ENCODE results near the gene KCNIP1.

GRCh38 chr5:170629566-170630175 lies 125.9 kb downstream of the KCNIP1 start:
- TF ChIP-seq, protein P1, sequence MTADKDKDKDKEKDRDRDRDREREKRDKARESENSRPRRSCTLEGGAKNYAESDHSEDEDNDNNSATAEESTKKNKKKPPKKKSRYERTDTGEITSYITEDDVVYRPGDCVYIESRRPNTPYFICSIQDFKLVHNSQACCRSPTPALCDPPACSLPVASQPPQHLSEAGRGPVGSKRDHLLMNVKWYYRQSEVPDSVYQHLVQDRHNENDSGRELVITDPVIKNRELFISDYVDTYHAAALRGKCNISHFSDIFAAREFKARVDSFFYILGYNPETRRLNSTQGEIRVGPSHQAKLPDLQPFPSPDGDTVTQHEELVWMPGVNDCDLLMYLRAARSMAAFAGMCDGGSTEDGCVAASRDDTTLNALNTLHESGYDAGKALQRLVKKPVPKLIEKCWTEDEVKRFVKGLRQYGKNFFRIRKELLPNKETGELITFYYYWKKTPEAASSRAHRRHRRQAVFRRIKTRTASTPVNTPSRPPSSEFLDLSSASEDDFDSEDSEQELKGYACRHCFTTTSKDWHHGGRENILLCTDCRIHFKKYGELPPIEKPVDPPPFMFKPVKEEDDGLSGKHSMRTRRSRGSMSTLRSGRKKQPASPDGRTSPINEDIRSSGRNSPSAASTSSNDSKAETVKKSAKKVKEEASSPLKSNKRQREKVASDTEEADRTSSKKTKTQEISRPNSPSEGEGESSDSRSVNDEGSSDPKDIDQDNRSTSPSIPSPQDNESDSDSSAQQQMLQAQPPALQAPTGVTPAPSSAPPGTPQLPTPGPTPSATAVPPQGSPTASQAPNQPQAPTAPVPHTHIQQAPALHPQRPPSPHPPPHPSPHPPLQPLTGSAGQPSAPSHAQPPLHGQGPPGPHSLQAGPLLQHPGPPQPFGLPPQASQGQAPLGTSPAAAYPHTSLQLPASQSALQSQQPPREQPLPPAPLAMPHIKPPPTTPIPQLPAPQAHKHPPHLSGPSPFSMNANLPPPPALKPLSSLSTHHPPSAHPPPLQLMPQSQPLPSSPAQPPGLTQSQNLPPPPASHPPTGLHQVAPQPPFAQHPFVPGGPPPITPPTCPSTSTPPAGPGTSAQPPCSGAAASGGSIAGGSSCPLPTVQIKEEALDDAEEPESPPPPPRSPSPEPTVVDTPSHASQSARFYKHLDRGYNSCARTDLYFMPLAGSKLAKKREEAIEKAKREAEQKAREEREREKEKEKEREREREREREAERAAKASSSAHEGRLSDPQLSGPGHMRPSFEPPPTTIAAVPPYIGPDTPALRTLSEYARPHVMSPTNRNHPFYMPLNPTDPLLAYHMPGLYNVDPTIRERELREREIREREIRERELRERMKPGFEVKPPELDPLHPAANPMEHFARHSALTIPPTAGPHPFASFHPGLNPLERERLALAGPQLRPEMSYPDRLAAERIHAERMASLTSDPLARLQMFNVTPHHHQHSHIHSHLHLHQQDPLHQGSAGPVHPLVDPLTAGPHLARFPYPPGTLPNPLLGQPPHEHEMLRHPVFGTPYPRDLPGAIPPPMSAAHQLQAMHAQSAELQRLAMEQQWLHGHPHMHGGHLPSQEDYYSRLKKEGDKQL (CRISPR knock-in tag; IDR thresholded peaks at IDR 0.05; ENCODE audit: low read depth) = no peak
- no peak for TF ChIP-seq EZH2 (conservative IDR thresholded peaks at IDR 0.05; ENCODE audit: low read depth, low read length)
- no peak for TF ChIP-seq SIN3A (IDR thresholded peaks at IDR 0.05; ENCODE audit: borderline replicate concordance, low read depth, low read length)
- TF ChIP-seq CTCF (CRISPR knock-in tag; IDR thresholded peaks at IDR 0.05) = no peak
- TF ChIP-seq BRCA1 (CRISPR knock-in tag; IDR thresholded peaks at IDR 0.05) = no peak
- TF ChIP-seq, protein P2, sequence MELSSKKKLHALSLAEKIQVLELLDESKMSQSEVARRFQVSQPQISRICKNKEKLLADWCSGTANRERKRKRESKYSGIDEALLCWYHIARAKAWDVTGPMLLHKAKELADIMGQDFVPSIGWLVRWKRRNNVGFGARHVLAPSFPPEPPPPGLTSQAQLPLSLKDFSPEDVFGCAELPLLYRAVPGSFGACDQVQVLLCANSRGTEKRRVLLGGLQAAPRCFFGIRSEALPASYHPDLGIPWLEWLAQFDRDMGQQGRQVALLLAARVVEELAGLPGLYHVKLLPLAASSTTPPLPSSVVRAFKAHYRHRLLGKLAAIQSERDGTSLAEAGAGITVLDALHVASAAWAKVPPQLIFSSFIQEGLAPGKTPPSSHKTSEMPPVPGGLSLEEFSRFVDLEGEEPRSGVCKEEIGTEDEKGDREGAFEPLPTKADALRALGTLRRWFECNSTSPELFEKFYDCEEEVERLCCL (CRISPR knock-in tag; IDR thresholded peaks at IDR 0.05; ENCODE audit: borderline replicate concordance) = no peak
- TF ChIP-seq MTA3 (CRISPR knock-in tag; IDR thresholded peaks at IDR 0.05) = no peak
- TF ChIP-seq ZFP36L1 (CRISPR knock-in tag; IDR thresholded peaks at IDR 0.05) = no peak
- no peak for TF ChIP-seq SP1 (IDR thresholded peaks at IDR 0.05)
- TF ChIP-seq SP1 (CRISPR knock-in tag; IDR thresholded peaks at IDR 0.05) = no peak
- TF ChIP-seq, protein P3, sequence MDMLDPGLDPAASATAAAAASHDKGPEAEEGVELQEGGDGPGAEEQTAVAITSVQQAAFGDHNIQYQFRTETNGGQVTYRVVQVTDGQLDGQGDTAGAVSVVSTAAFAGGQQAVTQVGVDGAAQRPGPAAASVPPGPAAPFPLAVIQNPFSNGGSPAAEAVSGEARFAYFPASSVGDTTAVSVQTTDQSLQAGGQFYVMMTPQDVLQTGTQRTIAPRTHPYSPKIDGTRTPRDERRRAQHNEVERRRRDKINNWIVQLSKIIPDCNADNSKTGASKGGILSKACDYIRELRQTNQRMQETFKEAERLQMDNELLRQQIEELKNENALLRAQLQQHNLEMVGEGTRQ (IDR thresholded peaks at IDR 0.05; ENCODE audit: low read depth, low read length) = no peak
- TF ChIP-seq, protein P3 (CRISPR knock-in tag; IDR thresholded peaks at IDR 0.05; ENCODE audit: borderline replicate concordance) = no peak
- no peak for TF ChIP-seq ZNF274 (CRISPR knock-in tag; IDR thresholded peaks at IDR 0.05)

Data from HepG2 (cell line).